HCT116 (cell line): ENCODE data around the gene ZSWIM6. TPM values are rescaled to one million over a fixed set of nuclear protein-coding genes. Genes with fewer than 3 reads are reported as not detected.

Experiments
- ATAC-seq: fragments of 200-7000 bp; cut with Tn5 transposase; 2 replicates; pipeline ENCODE4 v1.9.1; 2020; ENCODE audit warnings: mild to moderate bottlenecking, moderate library complexity
- BruUV-seq: library from RNA; stranded (reverse); fragments of 400-500 nt; replicated peaks from 2 replicates; lab custom pipeline; 2021; lab: Mats Ljungman, UMichigan
- CTCF ChIA-PET: fragments of 300-600 bp; sonication (Branson Sonifier 250); formaldehyde crosslinking; loops from one replicate; lab custom pipeline; 2021; ENCODE audit warnings: antibody characterized with exemption; lab: Charles Lee
- POLR2A ChIA-PET: fragments of 300-600, 350-600 bp; sonication (Branson Sonifier 250); formaldehyde crosslinking; loops from one replicate; lab custom pipeline; 2021; ENCODE audit warnings: antibody characterized with exemption; lab: Charles Lee
- RAD21 ChIA-PET, 2 experiments: fragments of 300-600 bp; sonication (Branson Sonifier 250); formaldehyde crosslinking; loops; one replicate each; lab custom pipeline; 2023; ENCODE audit warnings: low total read pairs in 2 of 2; ENCODE audit not compliant: uncharacterized antibody in 2 of 2, unreplicated experiment in 2 of 2, low non-redundant PET in 1 of 2; lab: Charles Lee
- DNase-seq: peaks from one replicate; pipeline ENCODE4 v3.0.0-alpha.2; 2010; ENCODE audit warnings: low read depth, low spot score
- H2AFZ ChIP-seq: fragments of 200-600 bp; shearing (Covaris generic), sonication (generic); 2 replicates; pipeline ENCODE4 v1.6.1; 2017; ENCODE audit warnings: low read depth, mixed run types, mixed read lengths, antibody characterized with exemption, low read length; ENCODE audit not compliant: poor library complexity, severe bottlenecking
- H3K27ac ChIP-seq: 2 replicates; pipeline ENCODE4 v1.5.1; 2012; ENCODE audit warnings: low read depth, low read length
- H3K27me3 ChIP-seq: fragments of 200-600 bp; sonication (generic); 2 replicates; pipeline ENCODE4 v1.6.1; 2016; ENCODE audit warnings: mixed run types, low read length, mixed read lengths; ENCODE audit not compliant: insufficient read depth
- H3K36me3 ChIP-seq, 2 experiments: fragments of 200-500 bp in 1 of 2; fragments of 200-600 bp in 1 of 2; sonication (Bioruptor generic) in 1 of 2; sonication (generic) in 1 of 2; 2 replicates each; pipeline versions ENCODE4 v1.5.1 to v1.6.1; 2014 to 2016; ENCODE audit warnings: low read length in 2 of 2, inconsistent platforms in 1 of 2, mixed read lengths in 1 of 2, mixed run types in 1 of 2; ENCODE audit not compliant: insufficient read depth in 2 of 2, control insufficient read depth in 1 of 2
- H3K4me1 ChIP-seq, 2 experiments: fragments of 200-600 bp in 1 of 2; sonication (generic) in 1 of 2; 2 replicates each; pipeline versions ENCODE4 v1.5.1 to v1.6.1; 2012 to 2017; ENCODE audit warnings: low read length in 2 of 2, inconsistent platforms in 1 of 2, mild to moderate bottlenecking in 1 of 2, mixed read lengths in 1 of 2, mixed run types in 1 of 2, moderate library complexity in 1 of 2; ENCODE audit not compliant: insufficient read depth in 2 of 2, control insufficient read depth in 1 of 2
- H3K4me2 ChIP-seq: fragments of 200-600 bp; sonication (generic); 2 replicates; pipeline ENCODE4 v1.6.1; 2017; ENCODE audit warnings: mixed run types, low read length, mixed read lengths
- H3K4me3 ChIP-seq, 2 experiments: fragments of 200-600 bp in 1 of 2; sonication (generic) in 1 of 2; replicated peaks in 1 of 2; 2 replicates each; pipeline ENCODE4 v1.5.1; 2011 to 2016; ENCODE audit warnings: low read length in 2 of 2, control low read depth in 1 of 2, low read depth in 1 of 2, mild to moderate bottlenecking in 1 of 2, mixed read lengths in 1 of 2, mixed run types in 1 of 2
- H3K79me2 ChIP-seq: fragments of 200-600 bp; sonication (generic); 2 replicates; pipeline ENCODE4 v1.6.1; 2017; ENCODE audit warnings: mild to moderate bottlenecking, mixed run types, low read length, moderate library complexity, mixed read lengths; ENCODE audit not compliant: insufficient read depth
- H3K9ac ChIP-seq: fragments of 200-600 bp; sonication (generic); 2 replicates; pipeline ENCODE4 v1.6.1; 2016; ENCODE audit warnings: low read length, mixed read lengths
- H3K9me2 ChIP-seq: fragments of 200-600 bp; sonication (generic), shearing (Covaris generic); 2 replicates; pipeline ENCODE4 v1.6.1; 2017; ENCODE audit warnings: mixed run types, mild to moderate bottlenecking, moderate library complexity; ENCODE audit not compliant: insufficient read depth
- H3K9me3 ChIP-seq, 2 experiments: fragments of 200-500 bp in 1 of 2; fragments of 200-600 bp in 1 of 2; sonication (Bioruptor generic) in 1 of 2; sonication (generic) in 1 of 2; 2 replicates each; pipeline ENCODE4 v1.6.1; 2014 to 2017; ENCODE audit warnings: low read length in 2 of 2, mixed read lengths in 2 of 2, inconsistent platforms in 1 of 2, low read depth in 1 of 2, mild to moderate bottlenecking in 1 of 2, mixed run types in 1 of 2, moderate library complexity in 1 of 2; ENCODE audit not compliant: control insufficient read depth in 1 of 2, insufficient read depth in 1 of 2
- H4K20me1 ChIP-seq: fragments of 200-600 bp; sonication (generic), shearing (Covaris generic); 2 replicates; pipeline ENCODE4 v1.6.1; 2017; ENCODE audit warnings: mixed run types, mild to moderate bottlenecking, moderate library complexity; ENCODE audit not compliant: insufficient read depth
- CEBPB ChIP-seq: IDR thresholded peaks from 2 replicates; pipeline ENCODE4 v1.6.1; 2012; ENCODE audit warnings: low read depth
- CTCF ChIP-seq, 3 experiments: fragments of 200-600 bp in 1 of 3; sonication (generic) in 1 of 3; IDR thresholded peaks in 2 of 3; conservative IDR thresholded peaks in 1 of 3; 2 replicates each; pipeline ENCODE4 v1.5.1; 2012 to 2017; ENCODE audit warnings: low read depth in 2 of 3, low read length in 2 of 3, antibody characterized with exemption in 1 of 3, borderline replicate concordance in 1 of 3, control low read depth in 1 of 3, mild to moderate bottlenecking in 1 of 3, mixed read lengths in 1 of 3, mixed run types in 1 of 3, moderate library complexity in 1 of 3; ENCODE audit not compliant: insufficient read depth in 1 of 3
- FOSL1 ChIP-seq: IDR thresholded peaks from 2 replicates; pipeline ENCODE4 v1.6.1; 2012; ENCODE audit warnings: low read depth
- REST ChIP-seq: IDR thresholded peaks from 2 replicates; pipeline ENCODE4 v1.6.1; 2012; ENCODE audit warnings: low read depth
- SRF ChIP-seq: IDR thresholded peaks from 2 replicates; pipeline ENCODE4 v1.6.1; 2012; ENCODE audit warnings: low read depth
- ZBTB33 ChIP-seq: IDR thresholded peaks from 2 replicates; pipeline ENCODE4 v1.6.1; 2011; ENCODE audit warnings: mild to moderate bottlenecking, low read length, moderate library complexity; ENCODE audit not compliant: insufficient replicate concordance; ENCODE audit errors: extremely low read depth
- ZFX ChIP-seq: fragments of 450-650 bp; IDR thresholded peaks from 2 replicates; pipeline ENCODE4 v1.6.1; 2017
- intact Hi-C: fragments of 100-400 bp; cut with micrococcal nuclease; formaldehyde crosslinking; loops from 2 replicates; pipeline ENCODE4 v1.10.0; 2022
- total RNA-seq: library from RNA; stranded (reverse); gene quantifications from one replicate; pipeline ENCODE4 v1.2.1, GENCODE V29; 2021; ENCODE audit not compliant: unreplicated experiment

The ZSWIM6 gene
- total RNA-seq, 1 experiment from 2014 or later = 7.4 TPM

GRCh38 chr5:61525512-61526206 is 193.6 kb downstream of the ZSWIM6 start:
- ChIA-PET POLR2A (no interaction called here), RAD21 (no interaction called here)
- H3K4me1 ChIP-seq = no peaks in the 10 kb centered on the region
- no peaks in the 10 kb centered on the region for H3K27me3 ChIP-seq
- no peak for TF ChIP-seq ZFX
- no peak for TF ChIP-seq CEBPB
- no peak for TF ChIP-seq FOSL1
- TF ChIP-seq REST = no peak
- no peak for TF ChIP-seq SRF
- no peak for TF ChIP-seq CTCF (IDR thresholded peaks at IDR 0.05 in 2 of 3, conservative IDR thresholded peaks at IDR 0.05 in 1 of 3; ENCODE audit: borderline replicate concordance in 1 of 3, insufficient read depth in 1 of 3, low read depth in 2 of 3, low read length in 2 of 3)
- no peak for TF ChIP-seq ZBTB33
- TF ChIP-seq, all 23 proteins: peak for 0
- DNase-seq = no peak
- CTCF ChIA-PET = no interaction called here
- no peaks in the 10 kb centered on the region; a peak in 1 of 4 replicates for H3K36me3 ChIP-seq
- H3K9me2 ChIP-seq = no peaks in the 10 kb centered on the region
- no TSS peak for BruUV-seq
- no peaks in the 10 kb centered on the region for H3K9me3 ChIP-seq
- intact Hi-C loops = no loop called here
- no peak overlapping the region for H3K9ac ChIP-seq
- no peak overlapping the region for H3K27ac ChIP-seq
- H3K4me3 ChIP-seq = no peak overlapping the region
- H3K79me2 ChIP-seq = no peaks in the 10 kb centered on the region
- no peaks in the 10 kb centered on the region for H4K20me1 ChIP-seq
- no peak overlapping the region for H3K4me2 ChIP-seq
- H2AFZ ChIP-seq = no peak overlapping the region
- ATAC-seq = no peak
